Measurements from ENCODE around the gene YAE1. TPM values are rescaled to one million over a fixed set of nuclear protein-coding genes. Genes with fewer than 3 reads are reported as not detected.

The YAE1 gene
- total RNA-seq (2014; rRNA removed; shearing (Covaris generic)) (21.8 and 22.4 TPM in 2 replicates), polyA plus RNA-seq (2016; fragmentation: Nextera tagmentation; extraction: Ambion mirVana) (40.5 and 43.5 TPM in 2 replicates)

- no peaks in the 10 kb centered on the region for H4K20me1 ChIP-seq (ENCODE audit: insufficient read depth)
- WGBS, 2 experiments (ENCODE audit: low coverage in 1 of 2, low lambda C conversion rate in 2 of 2, missing lambda C conversion rate in 2 of 2), result 1% methylated on average over 64 of the region's 64 CpGs
- H3K9me2 ChIP-seq (ENCODE audit: insufficient read depth), result no peaks in the 10 kb centered on the region
- H3K27ac ChIP-seq, result peak within 1 kb of the TSS; percentile 60
- peak within 1 kb of the TSS; percentile 99 for H3K4me2 ChIP-seq (ENCODE audit: unreplicated experiment)
- peak; percentile 90 for DNase-seq
- in situ Hi-C loops (cut with MboI), result no loop called here
- H3K9me3 ChIP-seq (ENCODE audit: low read depth), result no peaks in the 10 kb centered on the region
- peak within 1 kb of the TSS; percentile 87 for H3K9ac ChIP-seq
- H2AFZ ChIP-seq, result peak within 1 kb of the TSS; percentile 99
- H3F3A ChIP-seq (ENCODE audit: insufficient read depth), result no peaks in the 10 kb centered on the region
- H3K27me3 ChIP-seq (replicated peaks; ENCODE audit: insufficient read depth), result no peaks in the 10 kb centered on the region
- H3K36me3 ChIP-seq (ENCODE audit: low read depth), result no peaks in the 10 kb centered on the region
- peaks cover 13% of the 10 kb centered on the region for H3K4me1 ChIP-seq (ENCODE audit: insufficient read depth)
- peak within 1 kb of the TSS; percentile 96 for H3K4me3 ChIP-seq
- TF ChIP-seq EZH2 (IDR thresholded peaks at IDR 0.05; ENCODE audit: insufficient read depth, poor library complexity, severe bottlenecking) (no peak), EZH2phosphoT487 (IDR thresholded peaks at IDR 0.05; ENCODE audit: insufficient read depth, low read depth) (no peak)
- peaks cover 46% of the 10 kb centered on the region for H3K79me2 ChIP-seq (ENCODE audit: insufficient read depth)
These were observed at the start of gene YAE1 for GRCh38 chr7:39566023-39566921. TSS of gene YAE1 (plus strand) at chr7:39566404. CDS start at chr7:39566419, 15 bp downstream.

- no peak overlapping the region for H3K4me2 ChIP-seq (ENCODE audit: unreplicated experiment)
- no peaks in the 10 kb centered on the region for H3K9me2 ChIP-seq (ENCODE audit: insufficient read depth)
- H3K4me3 ChIP-seq, result no peak overlapping the region
- no peaks in the 10 kb centered on the region for H4K20me1 ChIP-seq (ENCODE audit: insufficient read depth)
- H3K27ac ChIP-seq, result no peak overlapping the region
- H2AFZ ChIP-seq, result no peak overlapping the region
- 20 to 25% methylated on average over 7 of the region's 7 CpGs for WGBS, 2 experiments (ENCODE audit: low coverage in 1 of 2, low lambda C conversion rate in 2 of 2, missing lambda C conversion rate in 2 of 2)
- H3F3A ChIP-seq (ENCODE audit: insufficient read depth), result no peaks in the 10 kb centered on the region; the same call in 1 of the 2 replicates
- no peak for DNase-seq
- peaks cover 18% of the 10 kb centered on the region for H3K27me3 ChIP-seq (replicated peaks; ENCODE audit: insufficient read depth)
- no peaks in the 10 kb centered on the region for H3K4me1 ChIP-seq (ENCODE audit: insufficient read depth)
- no peaks in the 10 kb centered on the region for H3K79me2 ChIP-seq (ENCODE audit: insufficient read depth)
- TF ChIP-seq EZH2 (IDR thresholded peaks at IDR 0.05; ENCODE audit: insufficient read depth, poor library complexity, severe bottlenecking) (no peak), EZH2phosphoT487 (IDR thresholded peaks at IDR 0.05; ENCODE audit: insufficient read depth, low read depth) (no peak)
- H3K9me3 ChIP-seq (ENCODE audit: low read depth), result no peaks in the 10 kb centered on the region
- in situ Hi-C loops (cut with MboI), result no loop called here
- no peaks in the 10 kb centered on the region for H3K36me3 ChIP-seq (ENCODE audit: low read depth)
- no peak overlapping the region for H3K9ac ChIP-seq
These were observed 49.7 kb upstream of the YAE1 start for GRCh38 chr7:39516498-39516897.

DNA sequence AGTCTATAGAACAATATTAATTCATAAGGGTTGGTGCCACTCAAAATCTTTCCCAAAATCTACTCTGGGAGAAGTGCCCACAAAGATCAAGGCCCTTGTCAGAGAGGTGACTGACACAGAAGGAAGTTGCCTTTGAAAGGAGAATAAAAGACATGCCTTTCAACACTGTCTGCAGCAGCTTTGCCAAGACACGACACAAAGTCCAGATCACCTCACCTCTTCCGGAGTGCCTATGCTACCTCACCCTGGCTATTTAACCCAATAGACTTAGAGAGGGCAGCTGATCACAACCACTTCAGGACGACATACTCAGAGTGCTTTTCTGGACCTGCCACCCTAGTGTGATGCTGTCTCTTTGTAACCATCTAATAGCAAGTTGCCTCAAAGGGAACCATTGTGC, 49.0 kb upstream of the YAE1 start:
- Histone ChIP-seq H3K4me2 (ENCODE audit: unreplicated experiment) (no peak overlapping the region), H3F3A (ENCODE audit: insufficient read depth) (no peaks in the 10 kb centered on the region; the same call in 1 of the 2 replicates), H3K27ac (no peak overlapping the region), H3K4me1 (ENCODE audit: insufficient read depth) (no peaks in the 10 kb centered on the region), H3K9ac (no peak overlapping the region), H3K9me2 (ENCODE audit: insufficient read depth) (no peaks in the 10 kb centered on the region), H3K4me3 (no peak overlapping the region), H3K9me3 (ENCODE audit: low read depth) (no peaks in the 10 kb centered on the region), H3K36me3 (ENCODE audit: low read depth) (no peaks in the 10 kb centered on the region), H3K79me2 (ENCODE audit: insufficient read depth) (no peaks in the 10 kb centered on the region), H3K27me3 (replicated peaks; ENCODE audit: insufficient read depth) (peaks cover 18% of the 10 kb centered on the region), H2AFZ (no peak overlapping the region), H4K20me1 (ENCODE audit: insufficient read depth) (no peaks in the 10 kb centered on the region)
- TF ChIP-seq EZH2 (IDR thresholded peaks at IDR 0.05; ENCODE audit: insufficient read depth, poor library complexity, severe bottlenecking) (no peak), EZH2phosphoT487 (IDR thresholded peaks at IDR 0.05; ENCODE audit: insufficient read depth, low read depth) (no peak)
- no peak for DNase-seq
- in situ Hi-C loops (cut with MboI), result no loop called here
- 41 to 53% methylated on average over 3 of the region's 3 CpGs for WGBS, 2 experiments (ENCODE audit: low coverage in 1 of 2, low lambda C conversion rate in 2 of 2, missing lambda C conversion rate in 2 of 2)

GRCh38 chr7:39525926-39526325, 40.3 kb upstream of the YAE1 start:
- Histone ChIP-seq H3K4me3 (no peak overlapping the region), H3K36me3 (ENCODE audit: low read depth) (no peaks in the 10 kb centered on the region), H3K4me2 (ENCODE audit: unreplicated experiment) (no peak overlapping the region), H3K79me2 (ENCODE audit: insufficient read depth) (no peaks in the 10 kb centered on the region), H3K27me3 (replicated peaks; ENCODE audit: insufficient read depth) (peaks cover 3% of the 10 kb centered on the region; the same call in 1 of the 2 replicates), H3K9ac (no peak overlapping the region), H4K20me1 (ENCODE audit: insufficient read depth) (no peaks in the 10 kb centered on the region), H2AFZ (no peak overlapping the region), H3K9me2 (ENCODE audit: insufficient read depth) (no peaks in the 10 kb centered on the region), H3K27ac (no peak overlapping the region), H3F3A (ENCODE audit: insufficient read depth) (no peaks in the 10 kb centered on the region), H3K4me1 (ENCODE audit: insufficient read depth) (no peaks in the 10 kb centered on the region), H3K9me3 (ENCODE audit: low read depth) (no peaks in the 10 kb centered on the region)
- WGBS, 2 experiments (ENCODE audit: low coverage in 1 of 2, low lambda C conversion rate in 2 of 2, missing lambda C conversion rate in 2 of 2), result 39 to 73% methylated on average over 1 of the region's 1 CpG
- no peak for TF ChIP-seq EZH2phosphoT487 (IDR thresholded peaks at IDR 0.05; ENCODE audit: insufficient read depth, low read depth)
- DNase-seq, result peak; percentile 42
- in situ Hi-C loops (cut with MboI), result no loop called here
